Endothelial cell of umbilical vein (primary cell): Measurements from ENCODE around the gene CISH. TPM values are rescaled to one million over a fixed set of nuclear protein-coding genes. Genes with fewer than 3 reads are reported as not detected.

Experiments
- BruUV-seq: library from RNA; stranded (reverse); fragments of 400-500 nt; replicated peaks from 2 replicates; lab custom pipeline; 2021; lab: Mats Ljungman, UMichigan
- CTCF ChIA-PET: fragments of 300-600, 350-600 bp; sonication (Branson Sonifier 250); formaldehyde crosslinking; loops from one replicate; lab custom pipeline; 2021; ENCODE audit warnings: antibody characterized with exemption, inconsistent platforms; lab: Charles Lee
- POLR2A ChIA-PET: fragments of 300-600, 350-600 bp; sonication (Branson Sonifier 250); formaldehyde crosslinking; loops from one replicate; lab custom pipeline; 2021; ENCODE audit warnings: antibody characterized with exemption, inconsistent platforms; lab: Charles Lee
- DNase-seq: peaks from one replicate; pipeline ENCODE4 v3.0.0-alpha.2; 2011; ENCODE audit warnings: low read depth, low spot score
- FAIRE-seq: peaks from 2 replicates; lab custom pipeline; 2011; peaks lifted over from hg19 to GRCh38; lab: Jason Lieb, UNC
- H2AFZ ChIP-seq: 2 replicates; pipeline ENCODE4 v1.6.0; 2012; ENCODE audit warnings: low read depth, low read length, control low read depth, inconsistent platforms
- H3K27ac ChIP-seq: 2 replicates; pipeline ENCODE4 v1.5.1; 2011; ENCODE audit warnings: low read depth, mild to moderate bottlenecking, control low read depth, low read length, moderate library complexity; ENCODE audit not compliant: insufficient read depth
- H3K27me3 ChIP-seq, 2 experiments: 2 replicates each; pipeline versions ENCODE4 v1.6.0 to v1.6.1; 2011; ENCODE audit warnings: low read length in 2 of 2, mixed read lengths in 1 of 2; ENCODE audit not compliant: control insufficient read depth in 2 of 2, insufficient read depth in 2 of 2
- H3K36me3 ChIP-seq, 2 experiments: 2 replicates in 1 of 2; 3 replicates in 1 of 2; pipeline ENCODE4 v1.5.1; 2011; ENCODE audit warnings: low read length in 2 of 2, mild to moderate bottlenecking in 1 of 2, moderate library complexity in 1 of 2; ENCODE audit not compliant: control insufficient read depth in 2 of 2, insufficient read depth in 2 of 2; ENCODE audit errors: extremely low read depth in 1 of 2
- H3K4me1 ChIP-seq: 3 replicates; pipeline ENCODE4 v1.5.1; 2011; ENCODE audit warnings: mild to moderate bottlenecking, low read length; ENCODE audit not compliant: control insufficient read depth, insufficient read depth; ENCODE audit errors: extremely low read depth
- H3K4me2 ChIP-seq: 2 replicates; pipeline ENCODE4 v1.6.1; 2011; ENCODE audit warnings: low read length, control low read depth, mixed read lengths; ENCODE audit not compliant: insufficient read depth
- H3K4me3 ChIP-seq, 3 experiments: fragments of 200-600 bp in 1 of 3; sonication (generic), shearing (Covaris generic) in 1 of 3; replicated peaks in 1 of 3; 2 replicates each; pipeline ENCODE4 v1.5.1; 2011 to 2016; ENCODE audit warnings: control low read depth in 3 of 3, low read length in 3 of 3, mild to moderate bottlenecking in 2 of 3, inconsistent platforms in 1 of 3, low read depth in 1 of 3, moderate library complexity in 1 of 3; ENCODE audit not compliant: insufficient read depth in 1 of 3
- H3K79me2 ChIP-seq: 2 replicates; pipeline ENCODE4 v1.6.0; 2012; ENCODE audit warnings: low read length, inconsistent platforms; ENCODE audit not compliant: control insufficient read depth, insufficient read depth
- H3K9ac ChIP-seq: replicated peaks from 2 replicates; pipeline ENCODE3; 2011; ENCODE audit warnings: low read length, control low read depth; ENCODE audit not compliant: insufficient read depth; ENCODE audit errors: extremely low read depth
- H3K9me1 ChIP-seq: replicated peaks from 3 replicates; pipeline ENCODE4 v1.6.0; 2011; ENCODE audit warnings: mild to moderate bottlenecking, low read length; ENCODE audit not compliant: control insufficient read depth, insufficient read depth; ENCODE audit errors: extremely low read depth
- H3K9me3 ChIP-seq: replicated peaks from 2 replicates; pipeline ENCODE4 v1.5.1; 2012; ENCODE audit warnings: low read length, inconsistent platforms; ENCODE audit not compliant: control insufficient read depth, insufficient read depth
- H4K20me1 ChIP-seq: replicated peaks from 2 replicates; pipeline ENCODE3; 2011; ENCODE audit warnings: mild to moderate bottlenecking, low read length; ENCODE audit not compliant: control insufficient read depth, insufficient read depth; ENCODE audit errors: extremely low read depth
- CTCF ChIP-seq, 2 donors: IDR thresholded peaks; 1 replicate in 1 of 2; 2 replicates in 1 of 2; pipeline ENCODE4 v1.5.1; 2011; ENCODE audit warnings: low read length in 2 of 2, mild to moderate bottlenecking in 2 of 2, moderate library complexity in 2 of 2, control low read depth in 1 of 2, inconsistent platforms in 1 of 2, low read depth in 1 of 2; ENCODE audit not compliant: insufficient read depth in 1 of 2; ENCODE audit errors: extremely low read depth in 1 of 2
- EZH2 ChIP-seq: IDR thresholded peaks from 2 replicates; pipeline ENCODE4 v1.6.1; 2012; ENCODE audit warnings: borderline replicate concordance, low read depth, mild to moderate bottlenecking, moderate library complexity, low read length, inconsistent platforms; ENCODE audit not compliant: severe bottlenecking
- dilution Hi-C: fragments of 300-500 bp; cut with MboI; formaldehyde crosslinking; loops from one replicate; pipeline ENCODE4 v1.15.0; 2019; ENCODE audit warnings: low sequenced_read_pairs; ENCODE audit not compliant: extremely low pct_ligation_motif_present
- intact Hi-C: fragments of 100-400 bp; cut with micrococcal nuclease; formaldehyde crosslinking; loops from one replicate; pipeline ENCODE4 v1.10.0; 2022
- polyA plus RNA-seq, 4 experiments: library from polyadenylated mRNA; depleted of rRNA in 3 of 4; stranded (reverse) in 3 of 4; unstranded in 1 of 4; fragments of >200 nt; gene quantifications; 2 replicates each; pipeline versions ENCODE4 v1.2.1 to v1.2.3, GENCODE V29; 2011 to 2012; ENCODE audit warnings: missing spikeins in 1 of 4
- total RNA-seq: library from RNA; stranded (reverse); gene quantifications from 2 replicates; pipeline ENCODE4 v1.2.3, GENCODE V29; 2021
- TF ChIP-seq, protein P1 (sequence below): IDR thresholded peaks from 2 replicates; pipeline ENCODE4 v1.6.1; 2011; ENCODE audit not compliant: insufficient read depth, insufficient read length

Gene CISH
- total and polyA plus RNA-seq, 2 donors (not counting 3 experiments of a cell fraction or from before 2014, with no cell fraction given), result 2.2 to 4.1 TPM

DNA sequence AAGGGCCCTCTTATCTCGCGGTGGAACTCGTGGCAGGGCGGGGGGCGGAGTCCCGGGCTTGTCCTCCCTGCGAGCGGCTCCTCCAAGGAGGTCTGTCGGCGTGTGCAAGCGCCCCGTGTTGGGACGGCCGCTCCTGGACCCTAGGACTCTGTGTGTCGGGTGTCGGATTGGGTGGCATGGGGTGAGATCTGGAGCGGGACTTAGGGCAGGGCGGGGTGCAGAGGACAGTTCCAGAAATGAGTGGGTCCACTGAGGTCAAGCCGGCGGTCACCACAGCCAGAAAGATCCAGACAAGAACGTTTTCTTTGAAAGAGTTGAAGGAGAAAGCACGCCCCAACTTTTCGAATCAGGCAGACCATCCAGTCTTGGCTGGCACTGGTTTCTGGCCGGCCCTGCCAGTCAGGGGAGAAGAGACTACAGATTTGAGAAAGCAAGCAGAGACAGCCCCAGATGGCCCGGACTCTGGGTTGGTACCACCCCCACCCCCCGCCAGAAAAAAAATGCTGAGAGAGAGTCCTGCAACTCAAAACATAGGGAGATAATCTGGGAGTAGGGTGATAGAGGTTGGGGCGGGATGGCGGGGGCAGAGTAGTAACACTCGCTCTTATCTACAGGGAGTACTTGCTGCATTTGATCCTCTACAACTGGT is 784 bp upstream of the CISH start:
- POLR2A ChIA-PET, result interaction anchor here (0.9 to 1.3 kb wide), 4 partner anchors 23 to 43 kb away, joined by 3 to 9 read pairs (median 4); partner anchors contain the start of gene HEMK1
- Histone ChIP-seq H3K9ac (peak overlapping the region; percentile 13), H3K36me3 (peaks cover 0 to 6% of the 10 kb centered on the region in 2 experiments), H2AFZ (peak overlapping the region; percentile 93), H4K20me1 (no peaks in the 10 kb centered on the region), H3K4me2 (peak overlapping the region; percentile 78), H3K9me1 (no peaks in the 10 kb centered on the region), H3K27ac (no peak overlapping the region), H3K4me3 (peak overlapping the region; percentile 9 to 51 (median 36)), H3K27me3 (no peaks in the 10 kb centered on the region), H3K79me2 (no peaks in the 10 kb centered on the region), H3K4me1 (peaks cover 24% of the 10 kb centered on the region), H3K9me3 (no peaks in the 10 kb centered on the region)
- intact Hi-C loops (loop anchor here (1.0 to 10.0 kb wide), 3 partner anchors 265 to 1062 kb away; partner anchors contain the start of genes DCAF1 and TEX264), dilution Hi-C loops (no loop called here)
- DNase-seq (no peak), FAIRE-seq (peak; percentile 53)
- CTCF ChIA-PET, result interaction anchor here (0.7 to 4.9 kb wide), 26 partner anchors 10 to 927 kb away, joined by 3 to 105 read pairs (median 4); partner anchors contain the start of genes C3orf18, CYB561D2, HEMK1 and NPRL2
- peak; percentile 31 for TF ChIP-seq EZH2
- TF ChIP-seq, protein P1, sequence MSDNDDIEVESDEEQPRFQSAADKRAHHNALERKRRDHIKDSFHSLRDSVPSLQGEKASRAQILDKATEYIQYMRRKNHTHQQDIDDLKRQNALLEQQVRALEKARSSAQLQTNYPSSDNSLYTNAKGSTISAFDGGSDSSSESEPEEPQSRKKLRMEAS, result no peak
- BruUV-seq, result no TSS peak

GRCh38 chr3:50610992-50611463 is 546 bp downstream of the CISH start:
- intact Hi-C loops, result loop anchor here (1.0 to 10.0 kb wide), 3 partner anchors 10 to 1064 kb away; partner anchors contain the start of genes DCAF1 and TEX264
- dilution Hi-C loops, result no loop called here
- POLR2A ChIA-PET, result interaction anchor here (1.2 to 1.3 kb wide), 2 partner anchors 40 to 42 kb away, joined by 3 to 9 read pairs; partner anchors contain the start of gene HEMK1
- H3K4me2 ChIP-seq, result peak overlapping the region; percentile 34
- FAIRE-seq (no peak), DNase-seq (peak; percentile 26)
- H2AFZ ChIP-seq, result peak overlapping the region; percentile 89
- H3K9ac ChIP-seq, result peak overlapping the region; percentile 59
- H3K79me2 ChIP-seq, result no peaks in the 10 kb centered on the region
- CTCF ChIA-PET, result interaction anchor here (0.6 to 4.9 kb wide), 9 partner anchors 13 to 1770 kb away, joined by 3 to 105 read pairs (median 6); no protein-coding TSS in a partner anchor
- no peaks in the 10 kb centered on the region for H3K9me1 ChIP-seq
- peak overlapping the region; percentile 50 for H3K27ac ChIP-seq
- H3K9me3 ChIP-seq, result no peaks in the 10 kb centered on the region
- TSS peak; percentile 41 for BruUV-seq
- peaks cover 15% of the 10 kb centered on the region for H3K4me1 ChIP-seq
- H3K4me3 ChIP-seq, result peak overlapping the region; percentile 9 to 51 (median 50)
- no peak for TF ChIP-seq CTCF (IDR thresholded peaks at IDR 0.05; ENCODE audit: extremely low read depth in 1 of 2, insufficient read depth in 1 of 2, low read depth in 1 of 2, low read length in 2 of 2)
- H3K27me3 ChIP-seq, result no peaks in the 10 kb centered on the region
- peaks cover 0 to 6% of the 10 kb centered on the region in 2 experiments for H3K36me3 ChIP-seq
- H4K20me1 ChIP-seq, result no peaks in the 10 kb centered on the region
